A673 (cell line): ENCODE results near the gene KLHL17. TPM values are rescaled to one million over a fixed set of nuclear protein-coding genes. Genes with fewer than 3 reads are reported as not detected.

Experiments
- BruUV-seq: library from RNA; stranded (reverse); fragments of 400-500 nt; replicated peaks from 2 replicates; lab custom pipeline; 2021; lab: Mats Ljungman, UMichigan
- CTCF ChIA-PET: fragments of 300-600 bp; sonication (Branson Sonifier 250); formaldehyde crosslinking; loops from one replicate; lab custom pipeline; 2022; ENCODE audit warnings: antibody characterized with exemption; lab: Charles Lee
- POLR2A ChIA-PET: fragments of 300-600 bp; sonication (Branson Sonifier 250); formaldehyde crosslinking; loops from one replicate; lab custom pipeline; 2022; ENCODE audit warnings: antibody characterized with exemption; ENCODE audit not compliant: low non-redundant PET; lab: Charles Lee
- DNase-seq: peaks from one replicate; pipeline ENCODE4 v3.0.0-alpha.2; 2015; ENCODE audit warnings: low spot score
- H3K27ac ChIP-seq: fragments of 200-600 bp; sonication (generic); 2 replicates; pipeline ENCODE4 v1.5.1; 2016; ENCODE audit warnings: mixed run types, low read depth, mild to moderate bottlenecking, mixed read lengths, antibody characterized with exemption, low read length; ENCODE audit not compliant: poor library complexity, severe bottlenecking
- H3K27me3 ChIP-seq: fragments of 200-600 bp; sonication (generic); replicated peaks from 2 replicates; pipeline ENCODE4 v1.6.1; 2017; ENCODE audit warnings: mixed run types, low read depth, mild to moderate bottlenecking, mixed read lengths, antibody characterized with exemption, low read length; ENCODE audit not compliant: insufficient read depth, poor library complexity
- H3K36me3 ChIP-seq: fragments of 200-600 bp; sonication (generic); 2 replicates; pipeline ENCODE4 v1.6.1; 2016; ENCODE audit warnings: mixed run types, mild to moderate bottlenecking, mixed read lengths, antibody characterized with exemption, low read length; ENCODE audit not compliant: insufficient read depth, poor library complexity, severe bottlenecking
- H3K4me1 ChIP-seq: fragments of 200-600 bp; sonication (generic); 2 replicates; pipeline ENCODE4 v1.6.1; 2017; ENCODE audit warnings: mixed run types, mild to moderate bottlenecking, mixed read lengths, antibody characterized with exemption, low read length; ENCODE audit not compliant: insufficient read depth, poor library complexity, severe bottlenecking
- H3K4me3 ChIP-seq: fragments of 200-600 bp; sonication (generic); 2 replicates; pipeline ENCODE4 v1.5.1; 2016; ENCODE audit warnings: low read depth, mixed run types, mild to moderate bottlenecking, mixed read lengths, low read length; ENCODE audit not compliant: poor library complexity, severe bottlenecking
- H3K9me3 ChIP-seq: fragments of 200-600 bp; sonication (generic); 2 replicates; pipeline ENCODE4 v1.6.1; 2016; ENCODE audit warnings: mixed run types, low read depth, mild to moderate bottlenecking, mixed read lengths, antibody characterized with exemption, low read length; ENCODE audit not compliant: poor library complexity, severe bottlenecking
- CTCF ChIP-seq: fragments of 300-800, 200-600 bp; sonication (generic); conservative IDR thresholded peaks from 2 replicates; pipeline ENCODE4 v1.5.1; 2017; ENCODE audit warnings: low read depth, mild to moderate bottlenecking, antibody characterized with exemption, low read length, moderate library complexity, mixed read lengths
- EZH2 ChIP-seq: fragments of 200-600 bp; sonication (generic); IDR thresholded peaks from 2 replicates; pipeline ENCODE4 v1.6.1; 2017; ENCODE audit warnings: borderline replicate concordance, low read depth, mild to moderate bottlenecking, mixed read lengths, antibody characterized with exemption, low read length; ENCODE audit not compliant: poor library complexity, severe bottlenecking
- intact Hi-C: fragments of 100-400 bp; cut with micrococcal nuclease; formaldehyde crosslinking; loops from one replicate; pipeline ENCODE4 v1.10.0; 2022; ENCODE audit not compliant: unreplicated experiment
- total RNA-seq: library from RNA; stranded (reverse); gene quantifications from 2 replicates; pipeline ENCODE4 v1.2.3, GENCODE V29; 2021

KLHL17 gene
- total RNA-seq, 1 experiment from 2014 or later = 43.3 TPM

GRCh38 chr1:978069-978834 lies 17.9 kb downstream of the KLHL17 start:
- ChIA-PET POLR2A (no interaction called here), CTCF (no interaction called here)
- no peaks in the 10 kb centered on the region for H3K9me3 ChIP-seq
- BruUV-seq = no TSS peak
- no peak overlapping the region for H3K4me3 ChIP-seq
- H3K27me3 ChIP-seq = no peaks in the 10 kb centered on the region
- peaks cover 8% of the 10 kb centered on the region for H3K4me1 ChIP-seq
- no peak overlapping the region for H3K27ac ChIP-seq
- TF ChIP-seq CTCF (no peak), EZH2 (no peak)
- intact Hi-C loops = loop anchor here (5.0 kb wide), 1 partner anchor 111 kb away; no protein-coding TSS in a partner anchor
- H3K36me3 ChIP-seq = no peaks in the 10 kb centered on the region
- no peak for DNase-seq

GRCh38 chr1:978835-979743 lies 18.7 kb downstream of the KLHL17 start:
- H3K4me1 ChIP-seq = peaks cover 8% of the 10 kb centered on the region
- ChIA-PET POLR2A (no interaction called here), CTCF (no interaction called here)
- H3K4me3 ChIP-seq = no peak overlapping the region
- no peaks in the 10 kb centered on the region for H3K9me3 ChIP-seq
- no peaks in the 10 kb centered on the region for H3K36me3 ChIP-seq
- no peak overlapping the region for H3K27ac ChIP-seq
- no peak for DNase-seq
- TF ChIP-seq EZH2 = no peak
- no peak for TF ChIP-seq CTCF
- intact Hi-C loops = loop anchor here (5.0 kb wide), 1 partner anchor 112 kb away; no protein-coding TSS in a partner anchor
- BruUV-seq = no TSS peak
- no peaks in the 10 kb centered on the region for H3K27me3 ChIP-seq

- Histone ChIP-seq H3K9me3 (no peaks in the 10 kb centered on the region), H3K36me3 (no peaks in the 10 kb centered on the region), H3K4me3 (no peak overlapping the region), H3K27ac (no peak overlapping the region), H3K27me3 (no peaks in the 10 kb centered on the region), H3K4me1 (peaks cover 8% of the 10 kb centered on the region)
- ChIA-PET CTCF (no interaction called here), POLR2A (no interaction called here)
- TF ChIP-seq EZH2 (no peak), CTCF (no peak)
- intact Hi-C loops = loop anchor here (5.0 kb wide), 2 partner anchors 83 to 112 kb away; no protein-coding TSS in a partner anchor
- no peak for DNase-seq
- no TSS peak for BruUV-seq
Observed at GRCh38 chr1:979744-980072, 19.3 kb downstream of the KLHL17 start.
